ENCODE results near the gene SLC22A12. TPM values are rescaled to one million over a fixed set of nuclear protein-coding genes. Genes with fewer than 3 reads are reported as not detected.

SLC22A12 gene
- total RNA-seq, 2 donors from 2014 or later = not detected

DNA sequence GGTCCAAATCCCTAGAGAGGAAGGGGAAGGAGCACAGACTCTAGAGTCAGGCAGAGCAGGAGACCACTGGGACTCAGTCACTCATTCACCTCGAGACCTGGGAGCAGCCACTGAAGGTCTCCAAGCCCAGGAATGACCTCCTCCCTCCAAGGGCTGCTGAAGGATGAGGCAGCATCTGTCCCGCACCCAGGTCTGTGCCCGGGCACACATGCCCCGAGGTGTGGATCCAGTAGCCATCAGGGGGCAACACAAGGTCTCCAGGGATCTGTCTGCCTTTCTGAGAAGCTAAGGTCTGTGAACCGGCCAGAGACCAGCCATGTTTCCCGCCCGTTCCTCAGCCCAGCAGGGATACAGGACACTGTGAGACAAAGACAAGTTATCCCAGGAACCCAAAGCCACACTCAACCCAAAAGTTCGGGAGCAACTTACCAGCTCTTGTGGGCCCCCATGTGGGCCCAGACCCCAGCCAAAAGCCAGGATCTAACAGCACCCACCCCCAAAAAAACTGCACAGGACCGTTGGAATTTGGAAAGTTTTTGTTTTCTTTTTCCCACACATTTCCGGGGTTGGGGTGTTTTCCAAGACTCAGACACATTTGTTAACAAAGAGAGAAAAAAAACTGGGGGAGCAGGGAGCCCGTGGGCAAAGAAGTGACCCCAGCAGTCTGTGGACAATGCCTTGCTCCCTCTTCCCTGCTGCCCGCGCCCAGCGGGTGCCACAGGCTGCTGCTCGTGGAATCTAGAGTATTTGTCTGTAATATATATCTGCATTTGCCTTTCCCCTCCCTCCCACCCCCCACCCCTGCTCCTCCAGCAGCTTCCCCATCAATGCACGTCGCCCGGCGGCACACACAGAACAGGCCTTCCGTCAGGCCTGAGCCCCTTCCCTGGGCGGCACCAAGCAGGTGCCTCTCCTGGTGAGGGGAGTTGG lies 14.9 kb downstream of the SLC22A12 start:
- Histone ChIP-seq H3K27me3 (no peaks in the 10 kb centered on the region), H3K4me3 (no peak overlapping the region), H3K4me1 (peaks cover 0 to 13% of the 10 kb centered on the region in 2 donors), H3K9me3 (no peaks in the 10 kb centered on the region), H3K27ac (no peak overlapping the region), H3K36me3 (no peaks in the 10 kb centered on the region)
- TF ChIP-seq, protein P1, sequence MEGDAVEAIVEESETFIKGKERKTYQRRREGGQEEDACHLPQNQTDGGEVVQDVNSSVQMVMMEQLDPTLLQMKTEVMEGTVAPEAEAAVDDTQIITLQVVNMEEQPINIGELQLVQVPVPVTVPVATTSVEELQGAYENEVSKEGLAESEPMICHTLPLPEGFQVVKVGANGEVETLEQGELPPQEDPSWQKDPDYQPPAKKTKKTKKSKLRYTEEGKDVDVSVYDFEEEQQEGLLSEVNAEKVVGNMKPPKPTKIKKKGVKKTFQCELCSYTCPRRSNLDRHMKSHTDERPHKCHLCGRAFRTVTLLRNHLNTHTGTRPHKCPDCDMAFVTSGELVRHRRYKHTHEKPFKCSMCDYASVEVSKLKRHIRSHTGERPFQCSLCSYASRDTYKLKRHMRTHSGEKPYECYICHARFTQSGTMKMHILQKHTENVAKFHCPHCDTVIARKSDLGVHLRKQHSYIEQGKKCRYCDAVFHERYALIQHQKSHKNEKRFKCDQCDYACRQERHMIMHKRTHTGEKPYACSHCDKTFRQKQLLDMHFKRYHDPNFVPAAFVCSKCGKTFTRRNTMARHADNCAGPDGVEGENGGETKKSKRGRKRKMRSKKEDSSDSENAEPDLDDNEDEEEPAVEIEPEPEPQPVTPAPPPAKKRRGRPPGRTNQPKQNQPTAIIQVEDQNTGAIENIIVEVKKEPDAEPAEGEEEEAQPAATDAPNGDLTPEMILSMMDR (IDR thresholded peaks at IDR 0.05) = no peak
- no peak for DNase-seq (ENCODE audit: low spot score)

DNA sequence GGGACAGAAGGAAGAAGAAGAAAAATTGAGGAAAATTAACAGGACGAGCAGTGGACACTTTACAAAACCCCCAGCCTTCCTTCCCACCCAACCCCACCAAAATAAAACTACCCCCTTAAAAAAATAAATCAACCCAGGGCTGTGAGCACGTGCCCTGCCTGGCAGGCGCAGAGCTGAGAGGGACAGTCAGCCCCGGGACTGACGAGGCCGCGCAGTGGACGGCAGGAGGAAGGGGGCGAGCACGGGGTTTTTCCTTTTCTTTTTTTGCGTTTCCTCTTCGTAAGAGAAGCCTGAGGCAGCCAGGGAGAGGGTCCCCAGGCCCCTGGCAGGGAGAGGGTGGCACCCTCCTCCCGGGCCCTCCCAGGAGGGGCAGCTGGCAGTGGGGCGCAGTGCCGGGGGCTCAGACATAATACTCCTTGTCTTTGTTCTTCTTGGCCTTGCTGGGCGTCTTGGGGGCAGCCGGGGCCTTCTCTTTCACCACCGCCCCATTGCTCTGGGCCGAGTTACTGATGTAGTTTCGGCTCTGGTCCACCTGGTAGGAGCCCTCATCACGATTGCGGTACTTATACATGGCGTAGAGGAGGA lies 15.9 kb downstream of the SLC22A12 start:
- Histone ChIP-seq H3K27ac (no peak overlapping the region), H3K27me3 (no peaks in the 10 kb centered on the region)
- no peak for DNase-seq (ENCODE audit: low spot score)

DNA sequence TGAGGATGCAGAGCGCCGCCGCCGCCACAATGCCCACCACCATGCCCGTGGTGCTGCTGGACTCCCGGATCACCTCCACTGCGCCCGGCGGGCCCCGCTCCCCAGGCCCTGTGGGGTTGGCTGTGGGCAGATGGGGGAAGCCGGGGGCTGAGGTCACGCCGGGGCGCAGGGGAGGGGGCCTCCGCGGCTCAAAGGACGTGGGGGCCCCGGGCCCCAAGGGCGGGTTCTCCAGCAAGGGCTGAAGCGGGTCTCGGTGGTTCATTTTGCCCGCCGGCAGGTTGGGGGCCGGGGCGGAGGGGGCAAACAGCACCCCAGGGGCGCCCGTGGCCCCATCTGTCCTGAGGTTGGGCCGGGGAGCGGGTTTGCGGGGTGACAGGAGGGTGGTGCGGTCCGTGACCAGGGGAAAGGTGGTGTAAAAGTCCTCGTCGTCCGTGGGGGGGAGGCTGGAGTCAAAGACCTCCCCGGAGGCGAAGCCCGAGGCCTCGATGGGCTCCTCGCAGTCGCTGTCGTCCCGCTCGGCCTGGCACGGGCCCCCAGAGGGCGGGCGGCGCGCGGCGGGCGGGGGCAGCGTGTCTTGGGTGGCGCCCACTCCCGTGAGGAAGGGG lies 16.5 kb downstream of the SLC22A12 start:
- Histone ChIP-seq H3K27me3 (no peaks in the 10 kb centered on the region), H3K36me3 (no peaks in the 10 kb centered on the region), H3K4me1 (peaks cover 0 to 13% of the 10 kb centered on the region in 2 donors), H3K27ac (no peak overlapping the region), H3K4me3 (peak overlapping the region; percentile 12 to 41), H3K9me3 (no peaks in the 10 kb centered on the region)
- no peak for DNase-seq (ENCODE audit: low spot score)
- TF ChIP-seq, protein P1 (IDR thresholded peaks at IDR 0.05) = no peak

More for the DNA sequence above, 15.9 kb downstream of the SLC22A12 start:
- TF ChIP-seq, protein P1 (IDR thresholded peaks at IDR 0.05) = no peak
- H3K4me1 ChIP-seq = peaks cover 0 to 13% of the 10 kb centered on the region in 2 donors
- no peaks in the 10 kb centered on the region for H3K9me3 ChIP-seq
- no peaks in the 10 kb centered on the region for H3K36me3 ChIP-seq
- H3K4me3 ChIP-seq = no peak overlapping the region

DNA sequence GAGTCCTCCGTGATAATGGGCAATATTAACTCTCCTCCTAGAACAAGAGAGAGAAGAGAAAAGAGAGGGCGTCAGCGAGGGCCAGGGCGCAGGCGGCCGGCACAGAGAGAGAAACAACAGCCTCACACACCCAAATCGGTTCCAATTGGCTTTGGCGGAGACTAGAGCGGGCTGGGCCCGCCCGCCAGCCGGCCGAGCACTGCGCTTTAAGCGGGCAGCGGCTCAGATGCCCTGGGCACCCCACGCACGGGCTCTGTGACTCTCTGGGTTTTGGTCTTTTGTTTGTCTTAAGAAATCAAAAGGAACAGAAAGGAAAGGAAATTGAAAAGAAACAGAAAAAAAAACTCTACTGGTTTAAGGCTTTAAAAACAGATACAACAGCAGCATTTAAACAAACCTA lies 17.0 kb downstream of the SLC22A12 start:
- H3K27me3 ChIP-seq = no peaks in the 10 kb centered on the region
- peak overlapping the region; percentile 12 to 41 for H3K4me3 ChIP-seq
- no peaks in the 10 kb centered on the region for H3K36me3 ChIP-seq
- peaks cover 0 to 13% of the 10 kb centered on the region in 2 donors for H3K4me1 ChIP-seq
- H3K27ac ChIP-seq = no peak overlapping the region
- H3K9me3 ChIP-seq = no peaks in the 10 kb centered on the region
- peak; percentile 62 for DNase-seq (ENCODE audit: low spot score)
- TF ChIP-seq, protein P1 (IDR thresholded peaks at IDR 0.05) = no peak

DNA sequence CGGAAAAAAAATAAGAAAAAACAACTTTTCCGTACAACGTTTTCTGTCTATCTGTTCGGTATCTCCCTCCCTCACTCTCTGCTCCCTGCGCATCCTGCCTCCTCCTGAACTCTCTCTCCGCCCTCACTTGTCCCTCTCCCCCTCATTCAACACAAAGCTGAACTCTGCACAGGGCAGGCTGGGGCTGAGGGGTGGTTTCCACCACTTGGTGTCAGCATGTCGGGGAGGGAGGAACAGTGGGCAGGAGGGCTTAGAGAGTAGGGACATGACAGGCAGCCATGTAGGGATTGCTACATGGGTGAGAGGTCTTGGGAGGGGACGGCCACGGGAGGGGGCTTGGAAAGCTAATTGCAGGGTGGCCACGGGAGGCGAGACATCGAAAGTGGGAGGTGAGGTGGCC lies 17.6 kb downstream of the SLC22A12 start:
- Histone ChIP-seq H3K9me3 (no peaks in the 10 kb centered on the region), H3K4me3 (no peak overlapping the region), H3K27me3 (no peaks in the 10 kb centered on the region), H3K36me3 (no peaks in the 10 kb centered on the region), H3K4me1 (peaks cover 0 to 13% of the 10 kb centered on the region in 2 donors), H3K27ac (no peak overlapping the region)
- no peak for DNase-seq (ENCODE audit: low spot score)
- TF ChIP-seq, protein P1 (IDR thresholded peaks at IDR 0.05) = no peak

Measured in right atrium auricular region (tissue), 2 donors.